GM21447 (cell line): Measurements from ENCODE around the gene IQCH.

Source experiments
- ATAC-seq: cut with Tn5 transposase; IDR thresholded peaks from one replicate; pipeline ENCODE4 v1.9.1; 2021; ENCODE audit not compliant: unreplicated experiment

IQCH gene

GRCh38 chr15:67296684-67297083, 42.1 kb downstream of the IQCH start:
- no peak for ATAC-seq

GRCh38 chr15:67300266-67301025, 45.9 kb downstream of the IQCH start:
- ATAC-seq, result no peak

GRCh38 chr15:67303490-67304363, 49.1 kb downstream of the IQCH start:
- ATAC-seq, result no peak

GRCh38 chr15:67304778-67305177, 50.2 kb downstream of the IQCH start:
- ATAC-seq, result no peak

- ATAC-seq, result no peak
Measured at GRCh38 chr15:67305506-67305905, 50.9 kb downstream of the IQCH start.

GRCh38 chr15:67307156-67307555, 52.6 kb downstream of the IQCH start:
- ATAC-seq, result no peak

GRCh38 chr15:67307889-67308597, 53.5 kb downstream of the IQCH start:
- ATAC-seq, result no peak

- no peak for ATAC-seq
Measured at GRCh38 chr15:67311731-67312130, 57.1 kb downstream of the IQCH start.

GRCh38 chr15:67319961-67320360, 65.4 kb downstream of the IQCH start:
- ATAC-seq, result no peak

- ATAC-seq, result no peak
Measured at GRCh38 chr15:67321352-67321751, 66.8 kb downstream of the IQCH start.

- ATAC-seq, result no peak
Measured at GRCh38 chr15:67322481-67322880, 67.9 kb downstream of the IQCH start.

- ATAC-seq, result no peak
Measured at GRCh38 chr15:67327312-67327711, 72.7 kb downstream of the IQCH start.

GRCh38 chr15:67327737-67328136, 73.2 kb downstream of the IQCH start:
- no peak for ATAC-seq

GRCh38 chr15:67329984-67330733, 75.6 kb downstream of the IQCH start:
- no peak for ATAC-seq

GRCh38 chr15:67331676-67332075, 77.1 kb downstream of the IQCH start:
- ATAC-seq, result no peak

- ATAC-seq, result no peak
Measured at GRCh38 chr15:67335026-67335425, 80.4 kb downstream of the IQCH start.

GRCh38 chr15:67335534-67336222, 81.1 kb downstream of the IQCH start:
- ATAC-seq, result no peak

GRCh38 chr15:67340630-67341029, 86.0 kb downstream of the IQCH start:
- no peak for ATAC-seq

GRCh38 chr15:67341539-67341938, 87.0 kb downstream of the IQCH start:
- no peak for ATAC-seq

GRCh38 chr15:67343206-67343605, 88.6 kb downstream of the IQCH start:
- no peak for ATAC-seq
